SK-N-SH (cell line): ENCODE measurements around the gene RPS10. TPM values are rescaled to one million over a fixed set of nuclear protein-coding genes. Genes with fewer than 3 reads are reported as not detected.
A peak's percentile ranks its signal among the peaks of the same experiment; 100 is the strongest.

Experiments used
- CTCF ChIA-PET: fragments of 300-600, 350-600 bp; formaldehyde crosslinking; extraction: SDS; loops from one replicate; lab custom pipeline; 2021; lab: Yijun Ruan, JAX
- POLR2A ChIA-PET: fragments of 350-600 bp; sonication (Branson Sonifier 250); formaldehyde crosslinking; extraction: SDS; loops from one replicate; lab custom pipeline; 2020; ENCODE audit warnings: antibody characterized with exemption, inconsistent platforms; lab: Yijun Ruan, JAX
- DNase-seq: peaks from one replicate; pipeline ENCODE4 v3.0.0; 2012
- H2AFZ ChIP-seq: fragments of 200-600 bp; sonication (generic); 2 replicates; pipeline ENCODE4 v1.8.1; 2016; ENCODE audit warnings: antibody characterized with exemption, mild to moderate bottlenecking, low read depth
- H3F3A ChIP-seq: fragments of 200-600 bp; sonication (generic); replicated peaks from 2 replicates; pipeline ENCODE3; 2016; ENCODE audit warnings: antibody characterized with exemption, mild to moderate bottlenecking; ENCODE audit not compliant: insufficient read depth
- H3K27ac ChIP-seq, 2 experiments: fragments of 200-500 bp in 1 of 2; fragments of 200-600 bp in 1 of 2; sonication (Bioruptor generic) in 1 of 2; sonication (generic), shearing (Covaris generic) in 1 of 2; 2 replicates each; pipeline versions ENCODE4 v1.5.1 to v1.6.1; 2014 to 2016; ENCODE audit warnings: low read depth in 2 of 2, inconsistent platforms in 1 of 2, low read length in 1 of 2, mild to moderate bottlenecking in 1 of 2, mixed read lengths in 1 of 2
- H3K27me3 ChIP-seq: fragments of 200-600 bp; sonication (generic), shearing (Covaris generic); 2 replicates; pipeline ENCODE4 v1.6.1; 2016; ENCODE audit warnings: mixed run types; ENCODE audit not compliant: insufficient read depth
- H3K36me3 ChIP-seq, 2 experiments: fragments of 200-500 bp in 1 of 2; fragments of 200-600 bp in 1 of 2; sonication (Bioruptor generic) in 1 of 2; sonication (generic) in 1 of 2; replicated peaks in 1 of 2; 2 replicates each; pipeline versions ENCODE3 to v1.5.1; 2014 to 2016; ENCODE audit warnings: low read length in 1 of 2, mild to moderate bottlenecking in 1 of 2; ENCODE audit not compliant: insufficient read depth in 2 of 2, control insufficient read depth in 1 of 2
- H3K4me1 ChIP-seq, 2 experiments: fragments of 200-500 bp in 1 of 2; fragments of 200-600 bp in 1 of 2; sonication (Bioruptor generic) in 1 of 2; sonication (generic), shearing (Covaris generic) in 1 of 2; 2 replicates each; pipeline versions ENCODE4 v1.5.1 to v1.6.1; 2014 to 2016; ENCODE audit warnings: low read depth in 1 of 2, low read length in 1 of 2, mixed run types in 1 of 2; ENCODE audit not compliant: insufficient read depth in 2 of 2, control insufficient read depth in 1 of 2
- H3K4me2 ChIP-seq: fragments of 200-600 bp; sonication (generic), shearing (Covaris generic); 2 replicates; pipeline ENCODE4 v1.6.1; 2017; ENCODE audit warnings: mixed run types
- H3K4me3 ChIP-seq, 2 experiments: fragments of 200-500 bp in 1 of 2; fragments of 200-600 bp in 1 of 2; sonication (Bioruptor generic) in 1 of 2; sonication (generic), shearing (Covaris generic) in 1 of 2; 2 replicates each; pipeline versions ENCODE4 v1.5.1 to v1.8.1; 2014 to 2016; ENCODE audit warnings: low read depth in 2 of 2, inconsistent platforms in 1 of 2, low read length in 1 of 2, mild to moderate bottlenecking in 1 of 2, mixed read lengths in 1 of 2, moderate library complexity in 1 of 2
- H3K79me2 ChIP-seq: fragments of 200-600 bp; sonication (generic); 2 replicates; pipeline ENCODE4 v1.8.1; 2017; ENCODE audit warnings: mild to moderate bottlenecking; ENCODE audit not compliant: insufficient read depth
- H3K9ac ChIP-seq: fragments of 200-600 bp; sonication (generic); 2 replicates; pipeline ENCODE4 v1.6.1; 2017; ENCODE audit warnings: mixed run types
- H3K9me2 ChIP-seq: fragments of 200-600 bp; sonication (generic); 2 replicates; pipeline ENCODE4 v1.6.1; 2017; ENCODE audit warnings: mixed run types
- H3K9me3 ChIP-seq: fragments of 200-600 bp; sonication (generic); 2 replicates; pipeline ENCODE4 v1.6.1; 2017; ENCODE audit warnings: mixed run types, mild to moderate bottlenecking, moderate library complexity
- H4K20me1 ChIP-seq: fragments of 200-600 bp; sonication (generic); 2 replicates; pipeline ENCODE4 v1.6.1; 2017; ENCODE audit warnings: mild to moderate bottlenecking, mixed run types; ENCODE audit not compliant: insufficient read depth
- CHD2 ChIP-seq: fragments of 150-350 bp; IDR thresholded peaks from 2 replicates; pipeline ENCODE4 v1.6.1; 2018; ENCODE audit warnings: low read length; ENCODE audit not compliant: partially characterized antibody
- ELF1 ChIP-seq: IDR thresholded peaks from 2 replicates; pipeline ENCODE4 v1.4.0; 2012
- EZH2phosphoT487 ChIP-seq: fragments of 200-600 bp; sonication (generic); IDR thresholded peaks from 2 replicates; pipeline ENCODE4 v1.6.1; 2017; ENCODE audit warnings: low read depth, mixed run types, mild to moderate bottlenecking, antibody characterized with exemption, moderate library complexity, borderline replicate concordance
- FOXJ3 ChIP-seq: sonication (generic); formaldehyde crosslinking; IDR thresholded peaks from 2 replicates; pipeline ENCODE4 v1.5.1; 2020; ENCODE audit warnings: mild to moderate bottlenecking, missing genetic modification reagents
- FOXM1 ChIP-seq: IDR thresholded peaks from 2 replicates; pipeline ENCODE4 v1.4.0; 2012; ENCODE audit warnings: low read depth, mild to moderate bottlenecking
- JUND ChIP-seq: IDR thresholded peaks from 2 replicates; pipeline ENCODE4 v1.4.0; 2012
- MAX ChIP-seq: IDR thresholded peaks from 2 replicates; pipeline ENCODE4 v1.4.0; 2012; ENCODE audit warnings: low read depth
- MXI1 ChIP-seq: IDR thresholded peaks from 2 replicates; pipeline ENCODE4 v1.6.1; 2012; ENCODE audit warnings: mild to moderate bottlenecking, low read depth, low read length, improper control_type of control experiment
- NFIC ChIP-seq: IDR thresholded peaks from 2 replicates; pipeline ENCODE4 v1.4.0; 2012; ENCODE audit warnings: borderline replicate concordance
- POLR2AphosphoS5 ChIP-seq: IDR thresholded peaks from 2 replicates; pipeline ENCODE4 v1.6.1; 2012; ENCODE audit warnings: low read depth, low read length
- RAD21 ChIP-seq: IDR thresholded peaks from 2 replicates; pipeline ENCODE4 v1.6.1; 2012; ENCODE audit warnings: mild to moderate bottlenecking, low read length
- RCOR1 ChIP-seq: fragments of 150-350 bp; IDR thresholded peaks from 2 replicates; pipeline ENCODE4 v1.6.1; 2017; ENCODE audit warnings: antibody characterized with exemption, low read length
- REST ChIP-seq: IDR thresholded peaks from 2 replicates; pipeline ENCODE4 v1.6.1; 2012; ENCODE audit warnings: mild to moderate bottlenecking, low read depth, low read length, moderate library complexity
- RFX5 ChIP-seq: IDR thresholded peaks from 2 replicates; pipeline ENCODE4 v1.6.1; 2012; ENCODE audit warnings: mild to moderate bottlenecking, improper control_type of control experiment, low read length
- RXRA ChIP-seq: IDR thresholded peaks from 2 replicates; pipeline ENCODE4 v1.4.0; 2012; ENCODE audit warnings: low read depth, mild to moderate bottlenecking, borderline replicate concordance
- SIN3A ChIP-seq: IDR thresholded peaks from 2 replicates; pipeline ENCODE4 v1.6.1; 2012; ENCODE audit warnings: low read depth, mild to moderate bottlenecking, low read length, moderate library complexity, borderline replicate concordance
- SMC3 ChIP-seq: IDR thresholded peaks from 2 replicates; pipeline ENCODE4 v1.6.1; 2012; ENCODE audit warnings: low read depth, low read length, improper control_type of control experiment
- TCF12 ChIP-seq: IDR thresholded peaks from 2 replicates; pipeline ENCODE4 v1.4.0; 2012
- TEAD4 ChIP-seq: IDR thresholded peaks from 2 replicates; pipeline ENCODE4 v1.4.0; 2012; ENCODE audit warnings: mild to moderate bottlenecking, borderline replicate concordance; ENCODE audit not compliant: insufficient read depth
- YY1 ChIP-seq: IDR thresholded peaks from 2 replicates; pipeline ENCODE4 v1.4.0; 2012; ENCODE audit warnings: low read depth, mild to moderate bottlenecking
- ZBTB33 ChIP-seq: IDR thresholded peaks from 2 replicates; pipeline ENCODE4 v1.4.0; 2012; ENCODE audit warnings: low read depth, borderline replicate concordance
- WGBS: methylation state at CpG from one replicate; pipeline ENCODE4 v1.1.6; 2017; ENCODE audit warnings: low lambda C conversion rate; 5-methylcytosine and 5-hydroxymethylcytosine counted together
- polyA plus RNA-seq, 3 experiments: library from polyadenylated mRNA; depleted of rRNA; stranded (reverse); fragments of >200 nt; gene quantifications; 2 replicates each; pipeline ENCODE4 v1.2.3, GENCODE V29; 2012

Gene RPS10
- polyA plus RNA-seq, 1 of the 3 experiments (the other 2 are of a cell fraction) = 4,475 TPM

GRCh38 chr6:34392497-34393190 is 33.2 kb downstream of the RPS10 start, which contains the start of gene NUDT3 (continued):
- TF ChIP-seq ZBTB33 (peak; percentile 25; the same call in 1 of the 2 replicates), NFIC (no peak), FOXM1 (no peak), EZH2phosphoT487 (no peak), REST (no peak), POLR2AphosphoS5 (no peak), ELF1 (no peak), YY1 (peak; percentile 85), RXRA (0 out of 2 replicates have a peak, but pooled peaks have one; percentile 11), RFX5 (no peak), SMC3 (peak; percentile 65), JUND (no peak), CHD2 (no peak), RCOR1 (peak; percentile 65), FOXJ3 (CRISPR knock-in tag) (no peak)

- Histone ChIP-seq H3K36me3 (no peaks in the 10 kb centered on the region), H3K4me3 (peak overlapping the region; percentile 76 to 92), H3F3A (peaks cover 12% of the 10 kb centered on the region), H3K79me2 (peaks cover 54% of the 10 kb centered on the region), H3K4me2 (peak overlapping the region; percentile 80), H3K27ac (peak overlapping the region; percentile 62 to 87), H3K9me2 (no peaks in the 10 kb centered on the region), H3K27me3 (no peaks in the 10 kb centered on the region), H3K9ac (peak overlapping the region; percentile 94), H2AFZ (peak overlapping the region; percentile 93), H3K4me1 (peaks cover 3 to 11% of the 10 kb centered on the region in 2 experiments; a peak in 2 of 4 replicates), H4K20me1 (peaks cover 17% of the 10 kb centered on the region), H3K9me3 (no peaks in the 10 kb centered on the region)
- WGBS = 1% methylated on average over 29 of the region's 78 CpGs
- CTCF ChIA-PET = interaction anchor here (0.6 to 4.0 kb wide), 6 partner anchors 11 to 196 kb away, joined by 3 to 44 read pairs (median 4); partner anchors contain the start of gene SMIM29
- POLR2A ChIA-PET = interaction anchor here (1.0 to 1.1 kb wide), 2 partner anchors 34 to 41 kb away, joined by 3 to 4 read pairs; partner anchors contain the start of gene RPS10
- no peak for DNase-seq
- no peak for TF ChIP-seq EZH2phosphoT487
- peak; percentile 94 for TF ChIP-seq MXI1
- TF ChIP-seq MAX = peak; percentile 96
- peak; percentile 15; the same call in 1 of the 2 replicates for TF ChIP-seq YY1
- TF ChIP-seq RXRA = no peak
- no peak for TF ChIP-seq ELF1
- TF ChIP-seq CHD2 = peak; percentile 59
- TF ChIP-seq JUND = no peak
- TF ChIP-seq RAD21 = peak; percentile 17; the same call in 1 of the 2 replicates
- 0 out of 2 replicates have a peak, but pooled peaks have one; percentile 13 for TF ChIP-seq TCF12
- 0 out of 2 replicates have a peak, but pooled peaks have one; percentile 56 for TF ChIP-seq SIN3A
- peak; percentile 16; the same call in 1 of the 2 replicates for TF ChIP-seq SMC3
- TF ChIP-seq TEAD4 = no peak
Observed at GRCh38 chr6:34391786-34392496, 33.9 kb downstream of the RPS10 start.
